Middle frontal gyrus (tissue), 1 donor: ENCODE measurements around the gene SIGLEC9.

Experiments
- DNase-seq: peaks from one replicate; pipeline ENCODE4 v3.0.0-alpha.2; 2015; ENCODE audit warnings: low spot score; ENCODE audit errors: extremely low spot score

Gene SIGLEC9

DNA sequence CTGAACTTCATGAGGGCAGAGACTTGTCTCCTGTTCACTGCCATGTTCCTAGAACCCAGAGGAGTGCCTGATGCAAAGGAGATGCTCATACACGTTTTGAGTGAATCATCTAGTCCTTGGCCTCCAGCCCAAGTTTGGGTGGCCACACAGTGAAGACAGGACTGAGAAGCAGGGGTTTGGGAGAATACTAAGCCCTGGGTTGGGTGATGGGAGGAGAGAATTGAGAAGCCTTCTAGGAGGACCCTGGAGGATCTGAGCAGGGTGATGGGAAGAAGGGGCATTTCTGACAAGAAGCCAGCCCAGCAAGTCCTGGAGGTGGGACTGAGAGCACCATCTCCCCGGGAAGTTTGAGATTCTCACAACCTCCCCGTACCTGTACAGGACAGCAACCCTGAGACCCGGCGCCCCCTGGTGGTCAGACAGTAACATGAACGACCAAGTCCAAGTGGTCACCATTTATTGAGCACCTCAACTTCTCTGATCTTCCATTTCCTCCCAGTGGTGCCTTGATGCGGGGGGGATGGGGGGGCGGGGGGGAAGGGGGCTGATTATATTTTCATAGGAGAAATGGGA, 27.5 kb upstream of the SIGLEC9 start:
- DNase-seq: peak; percentile 14

DNA sequence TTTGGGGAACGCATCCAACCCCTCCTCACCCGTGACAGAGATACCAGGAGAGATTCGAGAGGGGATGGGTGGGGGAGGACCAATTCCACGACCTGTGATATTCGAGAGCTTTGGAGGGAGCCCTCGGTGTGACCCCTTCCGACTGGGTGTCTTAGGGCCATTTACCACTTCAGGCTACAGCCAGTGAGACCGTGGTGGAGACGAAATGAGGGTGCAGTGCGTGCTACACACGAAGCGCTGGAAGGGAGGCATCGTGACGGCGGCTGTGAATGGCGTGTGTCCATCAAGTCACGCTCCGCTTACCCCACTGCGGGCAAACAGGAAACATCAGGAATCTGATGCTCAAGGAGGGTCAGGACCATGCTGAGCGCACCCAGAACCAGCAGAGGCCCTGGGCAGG, 26.9 kb upstream of the SIGLEC9 start:
- no peak for DNase-seq

GRCh38 chr19:51098365-51099046, 26.2 kb upstream of the SIGLEC9 start:
- no peak for DNase-seq

GRCh38 chr19:51099047-51099382, 25.7 kb upstream of the SIGLEC9 start:
- DNase-seq: no peak

DNA sequence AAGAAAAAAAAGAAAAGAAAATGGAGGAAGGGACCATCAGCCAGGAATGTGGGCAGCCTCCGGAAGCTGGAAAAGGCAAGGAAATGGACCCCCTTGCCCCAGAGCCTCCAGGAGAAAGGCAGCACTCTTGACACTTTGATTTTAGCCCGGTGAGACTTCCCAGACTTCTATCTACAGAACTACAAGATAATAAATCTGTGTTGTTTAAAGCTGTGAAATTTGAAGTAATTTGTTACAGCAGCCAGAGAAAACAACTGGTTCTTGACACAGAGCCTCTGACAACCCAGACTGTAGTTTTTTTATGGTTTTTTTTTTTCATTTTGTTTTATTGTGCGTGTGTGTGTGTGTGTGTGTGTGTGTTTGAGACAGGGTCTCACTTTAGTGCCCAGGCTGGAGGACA, 24.1 kb upstream of the SIGLEC9 start:
- no peak for DNase-seq

DNA sequence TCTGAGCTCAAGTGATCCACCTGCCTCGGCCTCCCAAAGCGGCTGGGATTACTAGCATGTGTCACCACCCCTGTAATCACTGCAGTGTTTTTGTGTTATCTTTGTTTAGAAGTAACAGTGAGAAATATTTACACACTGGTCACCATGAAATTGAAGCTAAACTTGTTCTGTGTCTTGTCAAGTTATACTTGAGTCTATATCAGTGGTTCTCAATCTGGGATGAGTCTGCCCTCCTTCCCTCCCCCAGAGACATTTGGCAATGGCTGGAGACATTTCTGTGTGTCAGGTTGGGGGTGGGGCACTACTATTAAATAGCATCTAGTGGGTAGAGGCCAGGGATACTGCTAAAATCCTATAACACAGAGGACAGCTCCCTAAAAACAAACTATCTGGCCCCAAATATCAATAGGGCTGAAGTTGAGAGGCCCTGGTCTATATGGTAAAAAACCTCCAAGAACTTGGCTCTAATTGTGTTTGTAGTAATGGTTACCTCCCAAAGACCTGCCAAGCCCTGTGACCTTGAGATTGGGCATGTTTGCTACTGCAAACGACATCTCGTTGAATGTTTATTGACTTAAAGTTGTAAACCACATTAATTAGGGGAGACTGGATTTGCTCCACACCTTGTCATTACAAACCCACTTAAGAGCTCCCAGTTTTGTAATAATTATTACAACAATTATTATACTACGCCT, 23.4 kb upstream of the SIGLEC9 start:
- no peak for DNase-seq

- no peak for DNase-seq
Observed at GRCh38 chr19:51102991-51103390, 21.7 kb upstream of the SIGLEC9 start.

DNA sequence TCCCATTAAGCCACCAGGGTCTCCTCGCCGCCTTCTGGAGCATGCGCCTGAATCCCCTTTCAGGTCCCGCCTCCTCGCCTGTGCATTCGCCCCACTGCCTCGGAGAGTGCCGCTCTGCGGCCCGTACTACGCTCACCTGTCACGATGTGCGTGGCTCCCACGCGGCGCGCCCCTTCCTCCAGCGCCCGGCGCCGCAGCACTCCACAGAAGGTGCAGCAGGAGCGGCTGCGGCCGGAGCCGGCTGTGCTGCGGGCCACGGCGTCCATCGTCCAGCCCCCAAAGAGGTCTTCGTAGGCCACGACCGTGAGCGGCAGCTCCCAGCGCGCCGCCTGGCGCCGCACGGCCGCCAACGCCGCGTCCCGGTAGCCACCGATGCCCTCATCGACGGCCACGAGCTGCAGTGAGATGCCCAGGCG, 20.8 kb upstream of the SIGLEC9 start:
- DNase-seq: no peak

DNA sequence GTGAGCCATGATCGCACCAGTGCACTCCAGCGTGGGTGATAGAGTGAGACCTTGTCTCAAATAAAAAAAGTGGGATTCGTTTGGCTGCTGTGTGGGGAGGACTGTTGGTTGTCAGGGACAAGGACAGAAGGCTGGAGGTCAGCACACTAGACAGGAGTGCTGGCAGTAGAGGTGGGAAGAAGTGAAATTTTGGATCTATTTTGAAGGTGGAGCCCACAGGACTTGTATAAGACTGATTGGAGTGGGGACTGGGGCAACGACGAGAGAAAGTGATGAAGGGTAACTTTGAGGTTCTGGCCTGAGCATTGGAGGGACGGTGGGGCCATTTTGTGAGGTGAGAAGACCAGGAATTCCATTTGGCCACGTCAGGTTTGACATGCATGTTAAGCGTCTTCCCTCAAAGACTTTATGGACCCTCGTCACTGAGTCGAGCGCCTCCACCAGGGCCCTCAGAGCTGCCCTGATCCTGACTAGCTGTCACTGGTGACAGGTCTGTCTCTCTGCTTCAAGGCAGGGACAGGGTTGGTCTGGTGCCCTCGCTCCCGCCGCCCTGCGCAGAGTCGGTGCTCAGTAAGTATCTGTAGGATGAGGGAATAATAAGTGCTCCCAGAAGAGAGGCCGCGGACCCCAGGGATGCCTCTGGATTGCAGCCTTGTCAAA, 17.2 kb upstream of the SIGLEC9 start:
- DNase-seq: no peak

DNA sequence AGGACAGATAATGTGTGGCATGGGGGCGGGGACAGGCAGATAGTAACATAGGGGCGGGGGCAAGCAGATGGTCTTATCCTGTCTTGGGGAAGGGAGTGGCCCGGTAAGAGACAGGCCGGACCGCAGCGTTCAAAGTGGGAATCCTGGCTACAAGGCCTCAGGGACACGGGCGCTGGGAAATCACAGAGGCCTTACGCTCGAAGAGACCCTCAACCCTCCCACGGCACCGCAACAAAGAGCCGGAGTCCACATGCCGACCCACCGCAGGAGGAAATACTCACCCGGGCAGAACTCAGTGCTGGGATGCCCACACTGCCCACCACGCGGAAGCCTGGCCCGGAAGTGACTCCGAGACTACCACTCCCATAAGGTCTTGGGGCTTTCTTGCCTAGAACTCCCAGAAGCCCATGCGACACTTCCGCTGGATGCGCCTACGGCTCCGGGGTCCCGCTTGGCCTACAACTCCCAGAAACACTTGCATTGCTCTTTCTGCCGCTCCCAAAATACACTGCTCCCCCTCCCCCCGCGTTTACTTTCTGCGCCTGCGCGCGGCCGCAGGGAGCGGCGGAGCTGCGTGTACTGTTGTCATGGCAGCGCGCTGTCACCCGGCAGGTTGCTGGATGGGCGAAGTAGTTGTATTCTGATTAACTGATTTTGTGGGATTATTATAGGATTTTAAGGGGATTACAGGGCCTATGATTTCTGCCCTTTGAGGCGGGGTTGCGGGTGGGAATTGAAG, 16.5 kb upstream of the SIGLEC9 start, which contains the start of gene CTU1:
Gene CTU1, minus strand, starts transcription at position 344 of the 739 bp plus-strand sequence. CDS start 3,840 bp downstream, outside the sequence.
- peak; percentile 97 for DNase-seq

GRCh38 chr19:51108805-51109146, 15.9 kb upstream of the SIGLEC9 start:
- DNase-seq: no peak

- DNase-seq: no peak
Observed at GRCh38 chr19:51110666-51110971, 14.1 kb upstream of the SIGLEC9 start.

DNA sequence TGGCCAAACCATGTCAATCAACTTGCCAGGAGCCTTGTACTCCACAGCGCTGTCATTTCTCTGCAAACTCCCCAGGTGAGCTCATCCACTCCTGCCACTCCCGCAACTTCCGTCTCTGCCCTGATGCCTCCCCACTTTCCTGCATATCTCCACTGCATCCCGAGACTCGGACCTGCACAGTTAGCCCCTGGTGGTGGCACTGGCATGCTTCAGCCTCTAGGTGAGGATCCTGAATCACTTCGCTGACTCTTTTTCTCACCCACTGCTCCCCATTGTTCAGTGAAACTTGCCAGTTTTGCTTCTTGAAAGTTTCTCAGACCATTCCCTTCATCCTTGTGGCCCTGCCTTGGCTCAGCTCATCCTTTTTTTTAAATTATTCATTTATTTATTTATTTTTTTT, 13.1 kb upstream of the SIGLEC9 start:
- DNase-seq: no peak

GRCh38 chr19:51114087-51114729, 10.5 kb upstream of the SIGLEC9 start:
- DNase-seq: no peak

GRCh38 chr19:51116736-51117286, 7.9 kb upstream of the SIGLEC9 start:
- no peak for DNase-seq

DNA sequence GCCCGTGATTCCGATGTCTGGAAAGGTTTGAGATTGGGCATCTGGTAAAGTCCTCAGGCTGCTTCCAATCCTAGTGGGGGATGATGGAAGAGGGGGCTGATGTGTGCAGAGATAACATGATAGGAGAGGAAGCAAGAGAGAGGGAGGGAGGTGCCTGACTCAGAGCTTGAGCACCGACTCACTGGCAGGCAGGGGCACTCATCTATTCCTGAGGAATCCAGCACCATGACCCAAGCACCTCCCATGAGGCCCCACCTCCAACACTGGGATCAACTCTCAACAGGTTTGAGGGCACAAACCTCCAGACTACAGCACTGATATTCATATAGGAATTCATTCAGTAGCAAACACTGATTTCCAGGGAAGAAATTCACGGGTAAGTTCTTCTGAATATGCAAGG, 5.6 kb upstream of the SIGLEC9 start:
- DNase-seq: no peak

DNA sequence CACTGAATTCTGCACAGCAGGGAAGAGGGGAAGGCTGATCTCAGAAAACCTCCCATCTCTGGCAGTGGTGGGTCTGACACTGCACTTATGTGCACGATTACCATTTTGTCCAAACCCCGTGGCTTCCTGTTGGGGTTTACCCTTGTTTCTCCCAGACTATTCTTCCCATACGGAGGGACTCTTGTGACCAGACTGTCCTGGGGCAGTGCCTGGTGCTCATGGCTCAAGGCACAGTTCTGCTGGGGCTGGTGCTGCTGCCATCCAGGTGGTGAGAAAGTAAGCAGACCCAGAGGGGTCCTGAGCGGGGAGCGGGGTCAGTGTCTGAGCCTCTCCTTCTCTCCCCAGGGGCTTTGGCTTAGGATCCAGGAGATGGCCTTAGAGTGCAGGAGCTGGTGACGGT, 5.1 kb upstream of the SIGLEC9 start:
- no peak for DNase-seq

- DNase-seq: no peak
Observed at GRCh38 chr19:51120160-51120559, 4.5 kb upstream of the SIGLEC9 start.

- no peak for DNase-seq
Observed at GRCh38 chr19:51121257-51121656, 3.4 kb upstream of the SIGLEC9 start.

DNA sequence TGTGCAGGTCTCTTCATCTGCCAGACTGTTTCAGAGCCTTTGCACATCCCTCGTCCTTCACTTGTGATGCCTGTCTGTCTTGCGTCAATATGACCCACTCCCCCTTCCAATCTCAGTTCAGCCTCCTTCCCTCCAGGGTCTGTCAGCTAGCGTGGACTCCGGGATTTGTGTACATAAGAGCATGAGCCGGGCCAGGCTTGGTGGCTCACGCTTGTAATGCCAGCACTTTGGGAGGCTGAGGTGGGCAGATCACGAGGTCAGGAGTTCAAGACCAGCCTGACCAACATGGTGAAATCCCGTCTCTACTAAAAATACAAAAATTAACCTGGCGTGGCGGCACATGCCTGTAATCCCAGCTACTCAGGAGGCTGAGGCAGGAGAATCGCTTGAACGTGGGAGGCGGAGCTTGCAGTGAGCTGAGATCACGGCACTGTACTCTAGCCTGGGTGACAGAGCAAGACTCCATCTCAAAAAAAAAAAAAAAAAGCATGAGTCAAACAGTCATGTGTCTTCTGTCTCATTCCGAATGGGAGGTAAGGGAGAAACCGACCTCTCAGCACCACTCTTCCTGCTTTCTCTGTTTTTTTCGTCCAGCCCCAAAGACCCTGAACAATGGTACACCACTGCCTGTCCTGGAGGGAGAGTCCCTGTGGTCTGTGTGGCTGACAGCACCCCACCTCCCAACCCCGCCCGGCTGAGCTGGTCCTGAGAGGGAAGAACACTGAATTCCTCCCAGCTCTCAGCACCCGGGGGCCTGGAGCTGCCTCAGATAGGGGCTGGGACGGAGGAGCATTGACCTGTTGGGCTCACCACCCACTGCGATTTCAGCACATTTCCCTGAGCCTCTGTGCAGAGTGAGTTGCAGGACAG, 2.4 kb upstream of the SIGLEC9 start:
- no peak for DNase-seq
